Measurements from ENCODE around the gene RBM47. TPM values are rescaled to one million over a fixed set of nuclear protein-coding genes. Genes with fewer than 3 reads are reported as not detected.

RBM47 gene
- total RNA-seq, 1 experiment from 2014 or later: 5.2 TPM

DNA sequence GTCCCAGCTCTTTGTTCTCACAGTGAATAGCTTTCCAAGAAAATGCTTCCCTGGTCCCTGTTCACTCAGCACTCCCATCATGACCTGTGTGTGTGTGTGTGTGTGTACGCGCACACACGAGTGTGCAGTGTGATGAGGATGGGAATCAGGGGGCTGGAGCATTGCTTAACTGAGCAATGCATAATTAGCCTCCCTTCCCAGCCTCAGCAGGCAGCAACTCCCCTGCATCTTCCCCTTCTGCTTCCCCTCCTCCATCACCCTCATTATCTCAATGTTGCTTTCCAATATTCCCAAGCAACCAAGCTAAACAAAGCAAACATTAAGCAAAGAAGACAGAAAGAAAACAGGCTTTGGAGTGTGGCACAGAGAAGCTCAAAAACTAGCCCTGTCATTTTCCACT is 137.0 kb downstream of the RBM47 start:
- no peak for DNase-seq (ENCODE audit: low spot score)

DNA sequence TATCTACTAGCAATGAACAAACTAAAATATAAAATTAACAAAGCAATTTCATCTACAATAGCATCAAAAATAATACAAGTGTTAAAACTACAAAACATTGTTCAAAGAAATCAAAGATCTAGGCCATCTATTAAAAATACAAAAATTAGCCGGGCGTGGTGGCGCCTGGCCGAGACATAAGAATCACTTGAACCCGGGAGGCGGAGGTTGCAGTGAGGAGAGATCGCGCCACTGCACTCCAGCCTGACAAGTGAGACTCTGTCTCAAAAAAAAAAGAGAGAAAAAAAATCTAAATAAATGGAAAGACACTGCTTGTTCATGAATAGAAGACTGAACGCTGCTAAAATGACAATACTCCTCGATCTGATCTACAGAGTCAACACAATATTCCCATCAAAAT is 139.2 kb downstream of the RBM47 start:
- DNase-seq (ENCODE audit: low spot score): no peak

DNA sequence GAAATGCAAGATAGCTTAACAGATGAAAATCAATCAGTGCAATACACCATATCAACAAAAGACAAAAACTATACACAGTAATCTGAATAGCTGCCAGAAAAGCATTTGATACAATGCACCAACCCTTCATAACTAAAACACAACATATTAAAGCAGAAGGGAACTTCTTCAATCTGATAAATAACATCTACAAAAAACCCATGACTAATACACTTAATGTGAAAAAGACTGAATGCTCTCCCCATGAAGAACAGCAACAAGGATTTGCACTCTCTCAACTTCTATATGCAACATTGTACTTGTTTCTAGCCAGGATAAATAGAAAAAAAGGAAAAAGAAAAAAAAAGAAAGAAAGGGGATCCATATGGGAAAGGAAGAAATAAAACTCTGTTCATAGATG is 139.7 kb downstream of the RBM47 start:
- DNase-seq (ENCODE audit: low spot score): no peak

DNA sequence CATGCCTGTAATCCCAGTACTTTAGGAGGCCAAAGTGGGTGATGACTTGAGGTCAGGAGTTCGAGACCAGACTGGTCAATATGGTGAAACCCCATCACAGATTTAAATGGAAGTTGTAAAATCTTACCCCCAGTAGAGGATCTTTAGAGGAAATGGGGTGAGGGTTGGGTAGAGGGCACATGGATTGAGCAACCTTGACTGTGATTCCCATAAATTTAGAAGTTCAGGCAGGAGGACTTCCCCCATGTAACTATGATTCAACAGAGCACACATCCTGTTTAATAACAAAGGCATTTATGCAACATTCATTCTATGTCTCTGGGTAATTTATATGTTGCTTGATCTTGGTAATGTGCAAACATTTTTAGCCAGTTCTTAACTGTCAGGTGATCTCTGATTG is 143.1 kb downstream of the RBM47 start:
- DNase-seq (ENCODE audit: low spot score): no peak

DNA sequence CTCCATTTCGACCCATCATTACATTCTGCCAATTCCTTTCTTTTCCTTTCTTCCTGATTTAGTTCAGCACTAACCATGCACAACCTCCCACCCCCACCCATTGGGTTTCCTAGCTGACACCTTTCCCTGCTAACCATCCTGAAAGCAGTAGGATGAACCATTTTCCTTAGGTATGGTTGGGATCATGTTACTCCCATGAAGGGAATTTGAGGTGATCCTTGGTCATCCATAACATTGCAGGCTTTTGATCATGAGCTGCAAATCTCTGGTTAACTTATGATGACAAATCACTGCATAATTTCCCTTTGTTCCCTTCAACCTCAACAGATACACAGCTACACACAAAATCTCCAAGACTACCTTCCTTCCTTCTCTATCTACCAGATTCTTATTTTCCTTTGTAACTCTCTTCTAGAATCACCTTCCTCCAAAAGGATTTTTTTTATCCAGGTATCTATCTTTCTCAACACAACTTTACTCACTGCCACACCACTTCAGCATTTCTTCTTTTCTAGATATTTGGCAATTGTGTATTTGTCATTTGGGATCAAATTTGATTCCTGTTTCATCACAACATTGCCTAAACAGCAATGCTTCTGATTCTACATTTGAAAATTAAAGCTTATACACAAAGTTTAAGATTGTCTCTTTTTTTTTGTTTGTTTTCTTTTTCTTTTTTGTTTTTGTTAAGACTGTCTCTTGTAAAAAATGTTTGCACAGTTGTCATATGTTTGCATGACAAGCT is 145.1 kb downstream of the RBM47 start:
- DNase-seq (ENCODE audit: low spot score): no peak

DNA sequence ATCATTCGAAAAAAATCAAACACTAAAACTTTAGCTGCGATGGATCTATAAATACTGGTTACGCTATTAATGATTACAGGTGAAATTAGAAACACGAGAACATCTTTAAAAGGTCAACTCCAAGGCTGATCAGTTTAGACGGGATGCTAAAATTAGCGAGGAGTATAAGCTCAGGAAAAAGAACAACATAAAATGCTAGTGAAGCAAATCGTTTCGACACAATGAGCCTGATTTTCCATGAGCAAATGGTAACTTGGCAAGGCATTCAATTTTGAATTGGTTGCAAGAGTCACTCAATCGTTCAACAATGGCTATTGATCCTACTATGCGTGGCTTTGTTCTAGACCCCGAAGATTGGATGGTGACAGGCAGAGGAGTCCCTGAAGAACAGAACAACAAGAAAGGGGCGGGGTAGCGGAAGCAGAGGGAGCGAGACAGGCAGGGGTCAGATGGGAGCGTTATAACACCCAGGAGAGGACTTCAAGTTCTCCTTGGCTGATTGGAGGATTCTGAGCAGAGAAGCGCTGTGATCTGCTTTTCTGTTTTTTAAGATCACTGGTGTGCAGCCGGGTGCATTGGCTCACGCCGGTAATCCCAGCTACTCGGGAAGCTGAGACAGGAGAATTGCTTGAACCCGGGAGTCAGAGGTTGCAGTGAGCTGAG is 146.5 kb downstream of the RBM47 start:
- no peak for DNase-seq (ENCODE audit: low spot score)

DNA sequence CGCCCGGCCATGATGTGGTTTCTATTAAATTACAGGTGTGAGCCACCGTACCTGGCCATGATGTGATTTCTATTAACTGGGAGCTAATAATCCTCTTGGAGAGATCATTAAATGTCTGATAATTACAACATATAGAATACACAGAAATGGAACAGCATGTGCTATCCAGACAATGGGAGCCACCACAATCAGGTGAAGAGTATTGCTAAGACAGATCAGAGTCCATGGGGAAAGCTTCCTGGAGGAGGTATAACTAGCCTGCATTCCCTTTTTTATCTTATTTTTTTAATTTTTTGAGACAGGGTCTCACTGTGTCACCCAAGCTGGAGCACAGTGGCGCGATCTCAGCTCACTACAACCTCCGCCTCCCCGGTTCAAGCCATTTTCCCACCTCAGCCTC is 147.7 kb downstream of the RBM47 start:
- no peak for DNase-seq (ENCODE audit: low spot score)

DNA sequence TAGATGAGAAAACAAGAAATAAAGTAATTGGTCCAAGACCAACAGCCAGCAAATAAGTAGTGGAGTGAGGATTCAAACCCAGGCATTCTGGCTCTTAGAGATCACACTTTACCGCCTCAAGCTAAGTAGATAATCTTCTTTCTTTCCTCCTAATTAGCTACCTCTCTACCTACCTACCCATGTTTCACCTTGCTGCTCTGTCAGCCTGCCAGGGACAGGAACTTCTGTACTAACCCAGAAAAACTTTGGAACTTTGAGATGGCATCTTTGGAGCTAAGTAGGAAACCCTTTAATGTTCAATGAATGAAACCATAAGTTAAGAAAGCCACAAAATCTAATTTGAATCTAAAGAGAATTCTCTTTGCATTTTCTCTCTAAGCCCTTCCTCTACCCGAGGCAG is 149.4 kb downstream of the RBM47 start:
- DNase-seq (ENCODE audit: low spot score): no peak

DNA sequence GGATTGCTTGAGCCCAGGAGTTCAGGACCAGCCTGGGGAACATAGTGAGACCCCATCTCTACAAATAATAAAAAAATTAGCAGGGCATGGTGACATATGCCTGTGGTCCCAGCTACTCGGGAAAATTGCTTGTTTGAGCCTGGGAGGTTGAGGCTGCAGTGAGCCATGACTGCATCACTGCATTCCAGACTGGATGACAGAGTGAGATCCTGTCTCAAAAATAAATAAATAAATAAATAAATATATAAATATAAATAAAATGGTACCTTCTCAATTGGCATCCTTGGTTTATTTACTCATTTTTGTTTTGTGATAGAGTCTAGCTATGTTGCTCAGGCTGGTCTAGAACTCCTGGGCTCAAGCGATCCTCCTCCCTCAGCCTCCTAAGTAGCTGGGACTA is 150.3 kb downstream of the RBM47 start:
- DNase-seq (ENCODE audit: low spot score): no peak

DNA sequence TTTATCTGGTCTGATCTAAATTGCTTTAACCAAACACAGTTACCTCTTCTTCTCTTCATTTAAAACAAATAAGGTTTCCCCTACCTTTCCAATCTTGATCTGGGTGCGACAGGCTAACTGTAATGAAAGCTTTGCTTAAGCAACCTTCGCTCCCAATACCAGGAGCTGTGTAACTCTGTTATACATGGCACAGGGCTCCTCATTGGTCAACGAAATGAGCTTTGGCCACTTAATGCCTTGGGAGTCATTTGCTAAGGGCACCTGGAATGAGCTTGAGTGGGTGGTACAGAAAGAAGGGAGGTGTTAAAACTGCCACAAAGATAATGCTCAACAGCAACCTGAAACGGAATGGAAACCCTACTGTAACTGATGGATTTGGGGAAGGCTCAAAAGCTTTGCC is 154.1 kb downstream of the RBM47 start:
- DNase-seq (ENCODE audit: low spot score): no peak

DNA sequence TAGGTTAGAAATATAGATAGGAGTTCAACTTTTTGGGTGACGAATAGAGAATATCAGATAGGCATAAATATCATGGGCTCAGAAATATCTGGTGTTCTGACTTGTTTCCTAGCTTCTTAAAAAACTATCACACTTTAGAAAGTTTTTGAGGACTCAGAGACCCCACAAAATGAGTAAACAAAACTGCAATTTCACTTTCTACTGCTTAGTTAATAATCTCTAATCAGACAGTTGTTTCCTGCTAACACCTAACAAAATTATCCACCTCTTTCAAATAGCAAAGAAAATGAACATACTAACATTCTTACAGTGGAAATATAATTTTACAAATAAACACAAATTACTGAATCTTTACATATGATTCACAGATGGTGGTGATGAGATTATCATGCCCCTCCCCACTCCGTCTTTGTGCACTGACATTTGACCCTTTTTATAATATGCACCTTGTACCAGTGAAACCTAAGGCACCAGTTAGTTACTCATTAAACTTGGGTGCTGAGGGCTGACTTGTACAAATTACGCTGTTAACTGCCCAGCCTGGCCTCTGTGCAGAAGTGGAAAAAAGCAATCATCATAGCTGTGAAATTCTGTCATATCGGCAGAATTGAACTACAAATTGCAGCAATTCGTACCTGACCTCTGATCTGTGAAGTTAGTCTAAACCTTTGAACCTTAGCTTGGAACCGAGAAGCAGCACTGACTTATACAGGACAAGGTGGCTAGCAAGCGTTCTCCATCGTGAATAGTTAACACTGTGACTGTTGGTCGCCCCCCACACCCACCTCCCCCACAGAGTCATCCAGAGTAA is 155.9 kb downstream of the RBM47 start:
- DNase-seq (ENCODE audit: low spot score): no peak

DNA sequence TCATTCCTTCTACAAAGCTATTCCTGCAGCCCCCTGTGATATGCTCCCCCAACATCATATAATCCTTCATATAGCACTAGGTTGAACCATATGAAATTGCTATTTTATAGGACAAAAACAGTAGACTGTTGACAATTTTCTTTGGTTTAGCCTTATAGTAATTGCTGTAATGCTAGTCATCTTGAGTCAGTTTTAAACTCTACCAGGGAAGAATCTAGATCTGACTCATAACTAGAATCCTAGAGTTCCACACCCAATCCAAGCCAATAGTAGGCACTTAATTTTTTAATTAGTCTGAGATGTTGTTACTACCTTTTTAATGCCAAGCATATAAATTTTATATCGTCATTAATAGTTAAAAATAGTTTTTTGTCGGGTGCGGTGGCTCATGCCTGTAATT is 157.7 kb downstream of the RBM47 start:
- no peak for DNase-seq (ENCODE audit: low spot score)

DNA sequence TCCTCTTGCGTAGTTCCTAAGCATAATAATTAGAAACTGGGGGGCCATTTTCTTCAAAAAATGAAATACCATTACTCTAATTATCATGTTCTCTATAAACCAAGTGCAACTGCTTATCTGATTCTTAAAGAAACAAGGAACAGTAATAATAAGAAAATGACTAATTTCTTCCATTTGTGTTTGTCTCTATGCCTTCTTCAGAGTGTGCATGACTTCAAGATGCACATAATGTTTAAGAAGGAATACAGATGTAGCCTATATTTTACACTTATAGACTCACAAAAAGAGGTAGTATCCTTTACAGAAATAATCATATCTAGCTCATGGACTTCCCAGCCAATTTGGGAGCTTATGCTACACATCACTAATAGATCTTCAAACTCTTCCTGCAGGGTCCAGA is 162.9 kb downstream of the RBM47 start:
- no peak for DNase-seq (ENCODE audit: low spot score)

DNA sequence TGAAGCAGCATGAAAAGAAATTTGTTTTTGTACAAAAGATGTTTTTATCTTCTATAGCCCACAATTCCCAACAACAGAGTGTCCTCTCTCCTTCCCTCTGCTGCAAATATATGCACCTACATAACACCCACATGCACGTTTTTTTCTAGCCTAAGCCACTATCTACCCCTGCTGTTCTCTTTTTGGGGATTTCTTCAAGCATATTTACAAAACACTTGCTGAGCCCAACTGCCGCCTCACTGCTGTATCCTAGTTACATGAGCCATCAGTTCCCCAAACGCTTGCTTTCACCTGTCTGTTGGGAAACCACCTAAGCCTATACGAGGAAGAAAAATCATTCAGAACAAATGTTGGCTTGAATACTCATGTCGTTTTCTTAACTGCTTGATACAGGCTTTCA is 167.3 kb downstream of the RBM47 start:
- no peak for DNase-seq (ENCODE audit: low spot score)

DNA sequence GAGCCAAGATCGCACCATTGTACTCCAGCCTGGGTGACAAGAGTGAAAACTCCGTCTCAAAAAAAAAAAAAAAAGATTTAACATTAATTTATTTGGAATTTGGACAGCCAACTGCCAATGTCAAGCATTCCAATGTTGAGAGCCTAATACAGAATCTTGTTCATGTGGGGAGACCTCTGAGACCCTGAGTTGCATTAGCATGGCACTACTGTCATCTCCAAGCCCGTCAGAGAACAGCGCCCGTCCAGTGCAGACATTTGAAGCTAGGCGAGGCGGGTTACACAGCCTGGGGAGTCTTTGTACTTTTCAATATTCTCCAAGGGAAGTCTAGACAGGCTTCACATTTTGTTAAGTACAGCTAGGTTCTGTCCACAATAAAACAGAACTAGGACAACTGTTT is 167.8 kb downstream of the RBM47 start:
- DNase-seq (ENCODE audit: low spot score): no peak

DNA sequence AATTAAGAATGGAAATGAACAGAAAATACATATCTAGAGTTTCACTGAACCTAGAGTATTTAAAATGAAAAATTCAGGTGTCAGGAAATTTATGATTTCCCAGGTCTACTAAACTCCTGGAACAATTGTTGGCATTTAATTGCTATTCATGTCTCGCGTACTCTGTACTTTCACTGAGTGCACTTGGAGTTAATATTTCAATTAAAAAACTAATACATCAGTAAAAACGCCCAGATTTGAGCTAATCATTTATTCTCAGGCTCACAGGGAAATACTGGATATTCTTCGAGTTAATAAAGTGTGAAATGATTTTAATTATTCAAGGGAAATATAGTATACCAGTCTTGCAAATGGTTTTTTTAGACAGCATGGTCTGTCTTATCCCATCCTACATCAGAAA is 168.6 kb downstream of the RBM47 start:
- no peak for DNase-seq (ENCODE audit: low spot score)

DNA sequence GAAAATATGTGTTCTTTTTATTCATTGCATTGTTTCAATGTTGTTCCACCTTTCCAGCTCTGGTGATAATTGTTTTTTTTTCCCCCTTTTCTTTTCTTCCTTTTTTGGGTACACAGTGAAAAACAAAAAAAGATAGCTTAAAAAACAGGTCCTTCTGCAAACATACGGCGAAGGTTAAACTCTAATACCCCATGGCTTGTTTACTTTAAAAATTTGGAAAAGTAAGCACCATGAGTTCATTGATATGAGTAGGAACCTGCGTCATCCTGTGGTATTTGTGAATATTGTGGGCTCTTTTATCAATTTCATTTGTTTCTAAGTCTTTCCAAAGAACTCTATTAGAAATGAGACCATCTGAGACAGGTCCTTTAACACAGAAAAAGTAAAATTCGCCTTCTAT is 171.0 kb downstream of the RBM47 start:
- no peak for DNase-seq (ENCODE audit: low spot score)

DNA sequence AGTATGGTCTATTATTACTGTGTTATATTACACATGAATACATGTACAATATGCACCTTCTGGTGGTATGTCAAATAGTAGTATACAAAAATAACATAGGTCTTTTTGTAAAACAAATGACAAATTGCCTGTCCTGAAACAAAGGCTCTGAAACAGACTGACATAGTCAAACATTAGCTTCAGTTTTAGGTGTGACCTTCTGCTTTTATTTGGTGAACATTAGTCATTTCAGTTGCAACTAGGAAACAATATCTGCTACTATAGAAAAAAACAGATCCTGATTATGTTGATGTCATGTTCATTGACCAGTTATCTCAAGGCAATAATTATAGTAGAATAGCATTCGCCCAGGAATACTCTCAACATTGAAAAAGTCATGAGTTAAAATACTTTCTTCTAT is 171.6 kb downstream of the RBM47 start:
- no peak for DNase-seq (ENCODE audit: low spot score)

DNA sequence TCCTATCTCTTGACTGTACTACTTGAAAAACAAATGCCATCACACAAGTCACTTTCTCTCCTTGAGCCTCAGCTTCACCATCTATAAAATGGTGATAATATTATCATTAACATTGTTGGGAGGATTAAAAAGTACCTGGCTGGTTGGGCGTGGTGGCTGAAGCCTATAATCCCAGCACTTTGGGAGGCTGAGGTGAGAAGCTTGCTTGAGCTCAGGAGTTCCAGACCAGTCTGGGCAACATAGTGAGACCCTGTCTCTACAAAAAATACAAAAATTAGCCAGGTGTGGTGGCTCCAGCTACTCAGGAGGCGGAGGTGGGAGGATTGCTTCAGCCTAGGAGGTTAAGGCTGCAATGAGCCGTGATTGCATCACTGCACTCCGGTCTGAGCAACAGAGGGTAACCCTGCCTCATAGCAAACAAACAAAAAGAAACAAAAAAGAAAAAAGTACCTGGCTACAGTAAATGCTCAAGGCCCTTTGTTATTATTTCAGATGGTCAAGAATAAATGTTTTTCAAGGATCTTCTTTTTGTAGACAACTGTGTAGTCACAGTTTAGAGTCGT is 174.2 kb downstream of the RBM47 start:
- peak; percentile 28 for DNase-seq (ENCODE audit: low spot score)

DNA sequence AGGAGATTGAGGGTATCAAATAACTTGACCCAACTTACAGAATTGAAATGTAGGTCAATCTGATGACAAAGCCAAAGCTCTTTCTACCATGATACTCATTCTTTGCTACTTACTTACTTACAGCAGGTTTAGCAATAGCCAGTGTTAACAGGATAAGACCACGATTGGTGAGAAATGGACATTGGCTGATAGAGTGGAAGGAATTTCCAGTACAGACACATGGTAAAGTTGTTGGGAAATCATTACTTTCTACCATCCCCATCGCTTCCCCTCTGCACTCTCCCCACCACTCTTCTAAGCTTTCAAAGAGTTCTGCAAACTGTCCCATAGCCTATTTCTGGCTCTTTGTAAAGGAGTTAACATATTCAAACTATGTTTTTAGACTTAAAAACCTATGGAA is 174.8 kb downstream of the RBM47 start:
- no peak for DNase-seq (ENCODE audit: low spot score)

DNA sequence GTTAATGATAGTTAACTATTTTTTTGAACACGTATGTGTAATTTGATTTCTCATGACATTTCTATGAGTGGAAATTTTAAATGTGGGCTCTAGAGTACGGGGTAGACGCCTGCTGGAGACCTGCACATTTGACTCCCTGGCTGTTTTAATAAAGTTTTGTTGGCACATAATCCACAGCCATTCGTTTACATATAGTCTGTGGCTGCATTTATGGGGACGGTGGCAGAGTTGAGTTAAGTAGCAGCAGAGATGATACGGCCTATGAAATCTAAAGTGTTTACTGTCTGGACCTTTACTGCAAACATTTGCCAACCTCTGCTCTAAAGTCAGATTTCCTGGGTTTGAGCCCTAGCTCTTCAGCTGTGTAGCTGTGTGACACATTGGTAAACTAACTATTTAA is 175.8 kb downstream of the RBM47 start:
- DNase-seq (ENCODE audit: low spot score): no peak

DNA sequence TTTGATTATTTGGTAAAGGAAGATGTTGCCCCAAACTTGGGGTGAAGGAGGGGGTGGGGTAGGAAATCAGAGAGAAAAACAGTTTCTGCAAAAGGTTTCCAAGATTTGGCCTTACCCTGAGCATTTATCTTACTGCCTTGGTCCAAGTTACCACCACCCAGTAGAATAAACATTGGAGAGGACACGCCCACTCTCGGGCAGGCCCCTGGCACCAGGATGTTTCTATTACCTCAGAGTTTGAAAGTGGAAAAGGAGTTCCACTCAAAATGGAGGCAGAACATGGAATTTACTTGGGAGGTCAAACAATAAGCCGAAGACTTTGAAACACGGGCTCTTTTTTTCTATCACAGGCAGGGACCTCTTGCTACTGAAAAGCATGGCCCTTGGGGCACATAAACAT is 180.8 kb downstream of the RBM47 start:
- DNase-seq (ENCODE audit: low spot score): peak; percentile 60

DNA sequence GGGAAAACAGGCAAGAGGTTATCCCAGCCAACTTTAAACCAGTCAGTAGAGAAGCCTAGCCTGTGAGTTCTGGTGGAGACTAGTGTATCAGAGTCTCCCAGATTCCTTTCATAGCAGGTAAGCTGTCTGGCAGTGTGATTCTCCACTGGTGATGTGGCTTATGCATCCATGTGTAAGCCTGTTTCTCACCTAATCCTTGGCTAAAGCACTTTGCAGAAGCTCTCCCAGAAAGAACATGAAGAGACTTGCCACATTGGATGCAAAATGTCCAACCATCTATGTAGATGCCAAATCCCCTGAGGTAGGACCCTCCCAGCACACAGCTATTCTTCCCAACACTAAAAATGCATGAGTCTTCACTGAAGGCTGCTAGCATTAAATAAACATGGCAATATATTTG is 182.8 kb downstream of the RBM47 start:
- DNase-seq (ENCODE audit: low spot score): no peak
